WI38 (cell line): ENCODE measurements around the gene RIMS4.

Experiments
- H3K4me3 ChIP-seq: 2 replicates; pipeline ENCODE4 v1.5.1; 2011; ENCODE audit warnings: low read depth, mild to moderate bottlenecking, control low read depth, low read length
- CTCF ChIP-seq: IDR thresholded peaks from 2 replicates; pipeline ENCODE4 v1.5.1; 2012; ENCODE audit warnings: low read depth, mild to moderate bottlenecking, control low read depth, low read length

Gene RIMS4

GRCh38 chr20:44702776-44703175 lies 107.6 kb downstream of the RIMS4 start:
- H3K4me3 ChIP-seq: no peak overlapping the region
- TF ChIP-seq CTCF: no peak

DNA sequence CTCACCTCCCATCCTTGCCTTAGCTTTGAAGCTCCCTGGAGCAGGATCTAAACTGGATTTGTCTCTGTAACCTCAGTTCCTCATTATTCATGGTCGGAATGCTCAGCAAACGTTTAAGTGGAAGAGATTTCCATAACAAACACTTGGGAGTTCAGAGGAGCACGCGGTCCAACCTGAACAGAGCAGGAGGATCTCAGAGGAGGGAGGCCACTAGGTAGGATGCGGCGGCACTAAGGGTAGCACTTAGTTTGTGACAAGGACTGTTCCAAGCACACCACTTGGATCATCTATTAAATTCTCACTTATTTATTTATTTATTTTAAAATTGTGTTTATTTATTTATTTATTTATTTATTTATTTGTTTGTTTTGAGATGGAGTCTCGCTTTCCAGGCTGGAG lies 108.5 kb downstream of the RIMS4 start:
- no peak for TF ChIP-seq CTCF
- no peak overlapping the region for H3K4me3 ChIP-seq
